ENCODE measurements around the gene REEP5. TPM values are rescaled to one million over a fixed set of nuclear protein-coding genes. Genes with fewer than 3 reads are reported as not detected.

Gene REEP5
- total and polyA plus RNA-seq, 2 of the 13 experiments (the other 11 are each of a cell fraction or from before 2014, with no cell fraction given): 49.4 to 239 TPM

DNA sequence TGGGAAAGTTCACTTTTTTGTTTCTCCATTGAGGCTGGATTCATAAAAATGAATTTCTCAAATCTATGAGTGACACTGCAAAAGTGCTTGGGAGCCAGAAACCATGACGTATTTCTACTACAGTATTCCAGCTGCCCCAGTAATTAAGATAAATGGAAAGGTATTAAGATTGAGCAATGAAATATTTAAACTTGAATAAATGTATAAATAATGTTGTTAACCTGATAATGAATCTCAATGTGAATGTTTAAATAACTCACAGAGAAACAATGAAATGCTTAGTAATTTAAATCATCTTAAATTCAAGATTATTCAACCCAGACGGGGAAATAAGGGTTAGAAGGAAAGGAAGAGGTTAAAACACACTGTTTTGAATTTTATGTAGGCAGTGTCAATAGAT lies 72.1 kb downstream of the REEP5 start:
- H3K4me1 ChIP-seq (ENCODE audit: insufficient read depth, low read length): peaks cover 17% of the 10 kb centered on the region
- no peak overlapping the region for H3K4me2 ChIP-seq (ENCODE audit: low read depth, low read length)
- ChIA-PET POLR2A (no interaction called here), CTCF (ENCODE audit: low intra/inter-chr PET ratio, low total read pairs) (no interaction called here)
- no peak overlapping the region for H3K9ac ChIP-seq (ENCODE audit: insufficient read depth, low read depth, low read length)
- BruUV-seq (replicated peaks): no TSS peak
- ATAC-seq (no peak), FAIRE-seq (no peak), DNase-seq (ENCODE audit: low spot score) (no peak)
- H4K20me1 ChIP-seq (ENCODE audit: insufficient read depth, low read length): no peaks in the 10 kb centered on the region
- intact Hi-C loops (cut with micrococcal nuclease; ENCODE audit: unreplicated experiment): loop anchor here (2.0 kb wide), 2 partner anchors 157 to 299 kb away; no protein-coding TSS in a partner anchor
- no peak overlapping the region for H3K4me3 ChIP-seq (replicated peaks in 1 of 3; ENCODE audit: insufficient read depth in 1 of 3, low read depth in 2 of 3, low read length in 3 of 3)
- in situ Hi-C loops (cut with HindIII; ENCODE audit: extremely low pct_ligation_motif_present, low pct_unique_long_range_greater_than_20kb): loop anchor here (5.0 kb wide), 2 partner anchors 158 to 298 kb away; no protein-coding TSS in a partner anchor
- no peaks in the 10 kb centered on the region for H3K27me3 ChIP-seq (ENCODE audit: control insufficient read depth in 1 of 2, insufficient read depth in 2 of 2, low read length in 2 of 2)
- H3K79me2 ChIP-seq (ENCODE audit: insufficient read depth, low read length): no peaks in the 10 kb centered on the region
- peaks cover 9% of the 10 kb centered on the region; the same call in 1 of the 2 replicates for H3K9me3 ChIP-seq (ENCODE audit: low read length)
- no peak overlapping the region for H3K27ac ChIP-seq (ENCODE audit: extremely low read length, insufficient read depth, low read length)
- TF ChIP-seq HNF4G (IDR thresholded peaks at IDR 0.05; ENCODE audit: borderline replicate concordance, low read depth, low read length): no peak
- no peak for TF ChIP-seq HNF4G (CRISPR knock-in tag; IDR thresholded peaks at IDR 0.05; ENCODE audit: borderline replicate concordance, low read depth)
- TF ChIP-seq ZNF781 (CRISPR knock-in tag; IDR thresholded peaks at IDR 0.05; ENCODE audit: borderline replicate concordance, not compliant biosample characterization): no peak
- no peak overlapping the region for H2AFZ ChIP-seq (ENCODE audit: low read length)
- 62% methylated on average over 2 of the region's 2 CpGs for WGBS (ENCODE audit: low lambda C conversion rate)
- no peaks in the 10 kb centered on the region for H3K36me3 ChIP-seq (replicated peaks in 1 of 2; ENCODE audit: control insufficient read depth in 1 of 2, insufficient read depth in 2 of 2, low read length in 2 of 2)

DNA sequence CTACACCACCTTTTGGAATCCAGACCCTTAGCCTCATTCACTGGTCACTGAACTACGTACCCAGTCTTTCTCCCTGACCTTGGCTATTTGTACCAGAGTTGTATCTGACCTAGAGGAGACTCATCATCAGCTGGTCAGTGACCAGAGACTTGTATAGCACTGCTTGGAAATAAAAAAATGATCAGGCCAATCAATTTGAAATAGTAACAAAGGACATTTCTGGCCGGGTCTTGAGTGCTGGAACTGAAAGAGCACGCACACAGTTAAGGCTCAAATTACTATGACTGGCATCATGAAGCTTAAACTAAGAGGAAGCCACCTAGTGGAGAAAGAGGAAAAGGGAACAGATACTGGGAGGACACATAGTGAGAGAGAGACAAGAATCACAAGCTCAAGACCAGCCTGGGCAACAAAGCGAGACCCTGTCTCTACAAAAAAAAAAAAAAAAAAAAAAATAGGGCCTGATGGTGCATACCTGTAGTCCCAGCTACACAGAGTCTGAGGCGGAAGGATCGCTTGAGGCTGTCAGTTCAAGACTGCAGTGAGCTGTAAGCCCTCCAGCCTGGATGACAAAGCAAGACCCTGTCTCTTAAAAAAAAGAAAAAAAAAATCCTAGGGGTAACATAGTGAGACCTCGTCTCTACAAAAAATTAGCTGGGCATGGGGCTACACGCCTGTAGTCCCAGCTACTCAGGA lies 73.8 kb downstream of the REEP5 start:
- Histone ChIP-seq H3K4me1 (ENCODE audit: insufficient read depth, low read length) (peaks cover 16% of the 10 kb centered on the region), H3K27me3 (ENCODE audit: control insufficient read depth in 1 of 2, insufficient read depth in 2 of 2, low read length in 2 of 2) (no peaks in the 10 kb centered on the region), H3K9ac (ENCODE audit: insufficient read depth, low read depth, low read length) (no peak overlapping the region), H3K4me2 (ENCODE audit: low read depth, low read length) (peak overlapping the region; percentile 70), H2AFZ (ENCODE audit: low read length) (peak overlapping the region; percentile 70), H3K4me3 (replicated peaks in 1 of 3; ENCODE audit: insufficient read depth in 1 of 3, low read depth in 2 of 3, low read length in 3 of 3) (peak overlapping the region in 1 of 3 experiments; percentile 39; a peak in 1 of 6 replicates), H3K79me2 (ENCODE audit: insufficient read depth, low read length) (no peaks in the 10 kb centered on the region), H3K9me3 (ENCODE audit: low read length) (no peaks in the 10 kb centered on the region), H3K27ac (ENCODE audit: extremely low read length, insufficient read depth, low read length) (no peak overlapping the region), H4K20me1 (ENCODE audit: insufficient read depth, low read length) (no peaks in the 10 kb centered on the region), H3K36me3 (replicated peaks in 1 of 2; ENCODE audit: control insufficient read depth in 1 of 2, insufficient read depth in 2 of 2, low read length in 2 of 2) (no peaks in the 10 kb centered on the region)
- WGBS (ENCODE audit: low lambda C conversion rate): 26% methylated on average over 8 of the region's 8 CpGs
- in situ Hi-C loops (cut with HindIII; ENCODE audit: extremely low pct_ligation_motif_present, low pct_unique_long_range_greater_than_20kb): loop anchor here (5.0 kb wide), 2 partner anchors 156 to 296 kb away; no protein-coding TSS in a partner anchor
- FAIRE-seq (peak; percentile 52), ATAC-seq (peak; percentile 99), DNase-seq (ENCODE audit: low spot score) (peak; percentile 76)
- ChIA-PET CTCF (ENCODE audit: low intra/inter-chr PET ratio, low total read pairs) (interaction anchor here (0.7 to 0.9 kb wide), 2 partner anchors 156 to 297 kb away, joined by 3 to 4 read pairs; no protein-coding TSS in a partner anchor), POLR2A (interaction anchor here (0.8 to 1.5 kb wide), 2 partner anchors 13 to 638 kb away, joined by 3 to 12 read pairs; partner anchors contain the start of gene SRP19)
- intact Hi-C loops (cut with micrococcal nuclease; ENCODE audit: unreplicated experiment): loop anchor here (2.0 kb wide), 2 partner anchors 155 to 297 kb away; no protein-coding TSS in a partner anchor
- no TSS peak for BruUV-seq (replicated peaks)
- TF ChIP-seq TERF1 (CRISPR knock-in tag; IDR thresholded peaks at IDR 0.05): no peak
- no peak for TF ChIP-seq ZNF296 (CRISPR knock-in tag; conservative IDR thresholded peaks at IDR 0.05)
- TF ChIP-seq ZNF777 (CRISPR knock-in tag; IDR thresholded peaks at IDR 0.05): no peak
- peak; percentile 78 for TF ChIP-seq CTCF (CRISPR knock-in tag; IDR thresholded peaks at IDR 0.05)
- no peak for TF ChIP-seq ZNF362 (CRISPR knock-in tag; IDR thresholded peaks at IDR 0.05; ENCODE audit: borderline replicate concordance)
- TF ChIP-seq NFE2L2 (IDR thresholded peaks at IDR 0.05; ENCODE audit: low read length): 0 out of 2 replicates have a peak, but pooled peaks have one; percentile 4
- no peak for TF ChIP-seq ZNF691 (CRISPR knock-in tag; IDR thresholded peaks at IDR 0.05; ENCODE audit: borderline replicate concordance, low read depth)
- no peak for TF ChIP-seq SRSF4 (IDR thresholded peaks at IDR 0.05; ENCODE audit: low read depth, low read length, poor library complexity, severe bottlenecking)
